Activated T-helper 1 cell treated with anti-CD3 and anti-CD28 coated beads, Interleukin-2, amount 50 U/mL, for 16 hours (primary cell): Measurements from ENCODE around the gene IFIT1B.
"Not testable (repeated sequence)": the region's sequence is repeated elsewhere in the genome, so short reads cannot be mapped to it uniquely, and the experiment has no call there.

ENCODE experiments used
- DNase-seq, 2 donors: peaks; one replicate each; pipeline ENCODE4 v3.0.0-alpha.2; 2020; ENCODE audit warnings: low read depth in 1 of 2, low spot score in 1 of 2

The IFIT1B gene

DNA sequence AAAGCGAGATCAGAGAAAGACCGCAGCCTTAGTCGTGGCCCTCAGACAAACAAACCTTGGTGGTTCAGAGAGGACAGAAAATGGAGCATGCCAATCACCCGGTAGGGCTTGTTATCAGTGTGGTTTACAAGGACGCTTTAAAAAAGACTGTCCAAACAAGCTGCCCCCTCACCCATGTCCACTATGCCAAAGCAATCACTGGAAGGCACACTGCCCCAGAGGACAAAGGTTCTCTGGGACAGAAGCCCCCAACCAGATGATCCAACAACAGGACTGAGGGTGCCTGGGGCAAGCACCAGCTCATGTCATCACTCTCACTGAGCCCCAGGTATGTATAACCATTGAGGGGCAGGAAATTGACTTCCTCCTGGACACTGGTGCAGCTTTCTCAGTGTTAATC is 31.4 kb downstream of the IFIT1B start:
- DNase-seq, result not testable (repeated sequence)

DNA sequence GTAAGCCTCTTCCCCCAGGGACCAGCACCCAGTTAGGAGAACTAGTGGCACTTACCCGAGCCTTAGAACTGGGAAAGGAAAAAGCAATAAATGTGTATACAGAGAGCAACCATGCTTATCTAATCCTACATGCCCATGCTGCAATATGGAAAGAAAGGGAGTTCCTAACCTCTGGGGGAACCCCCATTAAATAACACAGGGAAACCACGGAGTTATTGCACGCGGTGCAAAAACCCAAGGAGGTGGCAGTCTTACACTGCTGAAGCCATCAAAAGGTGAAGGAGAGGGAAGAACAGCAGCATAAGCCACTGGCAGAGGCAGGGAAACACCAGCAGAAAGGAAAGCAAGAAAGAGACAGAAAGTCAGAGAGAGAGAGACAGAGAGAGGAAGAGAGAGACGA is 32.7 kb downstream of the IFIT1B start:
- not testable (repeated sequence) for DNase-seq

DNA sequence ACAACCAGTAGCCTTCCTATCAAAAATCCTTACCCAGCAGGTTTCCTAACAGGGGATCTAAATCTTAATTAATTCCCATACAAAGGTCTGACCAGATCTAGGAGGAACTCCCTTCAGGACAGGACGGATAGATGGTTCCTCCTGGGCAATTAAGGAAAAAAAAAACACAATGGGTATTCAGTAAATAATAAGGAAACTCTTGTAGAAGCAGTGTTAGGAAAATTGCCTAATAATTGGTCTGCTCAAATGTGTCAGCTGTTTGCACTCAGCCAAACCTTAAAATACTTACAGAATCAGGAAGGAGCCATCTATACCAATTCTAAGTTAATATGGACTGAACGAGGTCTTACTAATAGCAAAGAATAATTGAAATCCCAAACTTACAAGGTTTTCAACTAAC is 33.3 kb downstream of the IFIT1B start:
- DNase-seq, result not testable (repeated sequence)

DNA sequence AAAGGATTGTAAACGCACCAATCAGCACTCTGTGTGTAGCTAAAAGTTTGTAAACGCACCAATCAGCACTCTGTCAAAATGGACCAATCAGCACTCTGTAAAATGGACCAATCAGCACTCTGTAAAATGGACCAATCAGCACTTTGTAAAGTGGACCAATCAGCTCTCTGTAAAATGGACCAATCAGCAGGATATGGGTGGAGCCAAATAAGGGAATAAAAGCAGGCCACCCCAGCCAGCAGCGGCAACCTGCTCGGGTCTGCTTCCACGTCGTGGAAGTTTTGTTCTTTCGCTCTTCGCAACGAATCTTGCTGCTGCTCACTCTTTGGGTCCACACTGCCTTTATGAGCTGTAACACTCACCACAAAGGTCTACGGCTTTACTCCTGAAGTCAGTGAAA is 34.4 kb downstream of the IFIT1B start:
- DNase-seq, result not testable (repeated sequence)

DNA sequence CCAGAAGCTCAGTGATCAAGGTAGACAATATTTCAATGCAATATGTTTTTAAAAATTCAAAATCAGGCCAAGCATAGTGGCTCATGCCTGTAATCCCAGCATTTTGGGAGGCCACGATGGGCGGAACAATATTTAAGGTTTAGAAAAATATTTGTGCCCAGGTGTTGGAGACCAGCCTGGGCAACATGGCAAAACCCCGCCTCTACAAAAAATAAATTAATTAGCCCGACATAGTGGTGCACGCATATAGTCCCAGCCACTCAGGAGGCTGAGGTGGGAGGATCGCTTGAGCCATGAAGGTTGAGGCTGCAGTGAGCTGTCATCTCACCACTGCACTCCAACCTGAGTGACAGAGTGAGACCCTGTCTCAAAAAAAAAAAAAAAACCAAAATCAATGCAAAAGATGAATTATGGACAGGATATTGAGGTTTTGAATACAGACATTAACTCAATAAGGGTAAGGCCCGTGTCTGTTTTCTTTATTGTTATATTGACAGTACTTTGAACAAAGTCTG is 35.6 kb downstream of the IFIT1B start:
- DNase-seq, result no peak

DNA sequence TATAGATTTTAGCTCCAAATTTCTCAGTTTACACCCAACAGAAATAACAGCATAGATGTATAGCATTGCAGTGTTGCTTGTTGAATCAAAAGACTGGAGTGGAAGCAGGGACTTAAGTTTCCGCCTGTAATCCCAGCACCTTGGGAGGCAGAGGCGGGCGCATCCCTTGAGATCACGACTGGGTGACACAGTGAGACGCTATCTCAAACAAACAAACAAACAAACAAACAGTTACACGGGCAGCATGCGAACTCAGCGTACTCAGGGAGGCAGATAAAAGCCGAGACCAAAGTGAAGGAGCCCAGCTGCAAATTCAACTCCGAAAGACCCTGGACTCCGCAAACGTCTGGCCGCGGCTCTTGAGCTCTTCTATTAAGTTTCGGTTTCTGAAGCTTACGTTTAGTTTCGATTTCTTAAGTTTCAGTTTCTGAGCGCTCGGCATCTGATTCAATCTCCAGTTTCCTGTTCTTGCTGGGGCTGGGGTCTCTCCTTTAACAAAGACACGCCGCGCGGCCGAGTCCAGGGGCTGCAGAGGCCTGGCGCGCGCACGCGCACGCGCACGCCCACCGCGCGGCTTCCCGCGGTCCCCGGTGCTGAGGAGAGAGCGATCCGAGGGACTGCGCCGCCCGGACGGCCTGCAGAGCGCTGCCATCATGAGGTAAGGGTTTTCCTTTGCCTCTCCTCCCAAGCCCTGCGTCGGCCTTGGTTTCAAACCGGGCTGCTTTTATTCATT is 36.5 kb downstream of the IFIT1B start, which contains the start of gene IFIT5:
Gene IFIT5 (plus strand): TSS at position 423 of the 733 bp plus-strand sequence. CDS start 231 bp downstream, at position 654.
- DNase-seq, result peak; percentile 41 to 47

DNA sequence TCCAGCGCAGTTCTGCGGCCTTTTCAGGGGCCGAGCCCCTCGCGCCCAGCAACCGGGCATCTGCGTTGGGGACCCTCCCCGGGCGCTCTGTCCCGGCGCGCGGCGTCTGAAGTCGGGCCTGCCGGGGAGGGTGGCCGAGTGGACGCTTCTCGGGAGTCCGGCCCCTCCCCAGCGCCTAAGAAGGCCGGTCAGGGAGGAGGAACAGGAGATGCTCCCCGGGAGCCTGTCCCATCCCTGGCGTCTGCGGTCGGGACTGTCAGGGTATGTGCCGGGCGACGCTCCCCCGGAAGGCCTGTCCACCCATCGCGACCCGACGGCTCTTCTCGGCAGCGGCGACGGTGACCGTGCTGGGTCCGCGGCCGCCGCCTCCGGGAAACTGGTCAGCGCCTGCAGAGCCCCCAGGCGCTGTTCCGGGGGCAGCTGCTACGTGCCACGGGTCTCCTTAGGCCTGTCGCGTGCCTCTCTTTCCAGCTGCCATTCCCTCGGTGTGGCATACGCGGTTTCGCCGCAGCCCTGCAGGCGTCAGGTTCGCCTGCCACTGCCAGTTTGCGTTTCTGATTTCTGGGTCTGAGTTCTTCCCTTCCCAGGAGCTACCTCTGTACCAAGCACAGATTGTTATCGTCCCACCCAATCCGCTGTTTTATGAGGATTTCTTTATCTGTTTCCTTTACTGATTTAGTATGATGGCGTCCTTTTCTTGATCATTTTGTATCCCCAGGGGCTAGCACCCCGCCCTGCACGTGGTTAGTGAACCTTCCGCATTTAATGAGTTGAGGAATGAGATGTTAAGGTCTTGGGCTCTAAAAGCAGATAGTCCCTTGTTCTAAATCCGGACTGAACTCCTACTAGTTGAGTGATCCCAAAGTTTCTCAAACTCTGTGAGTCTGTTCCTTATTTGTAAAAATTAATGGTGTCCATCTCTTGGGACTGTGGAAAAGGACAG is 37.3 kb downstream of the IFIT1B start:
- DNase-seq, result peak; percentile 11 to 17

DNA sequence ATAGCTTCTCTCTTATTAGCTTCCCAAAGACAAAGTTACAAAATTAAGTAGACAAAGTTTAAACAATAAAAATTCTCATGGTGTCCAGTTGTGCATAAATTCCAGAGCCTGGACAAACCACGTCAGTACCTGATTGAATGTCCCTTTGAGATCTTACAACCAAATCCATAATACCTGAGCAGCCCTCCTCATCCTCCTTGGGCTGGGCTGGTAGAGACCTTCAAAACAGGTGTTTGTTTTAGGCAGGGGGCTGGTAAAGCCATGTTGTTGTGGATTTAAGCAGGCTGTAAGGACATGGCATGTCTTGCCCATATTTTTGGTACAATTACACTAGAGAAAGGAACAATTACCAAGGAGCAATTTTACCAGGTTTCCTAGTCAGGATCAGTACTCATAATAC is 38.6 kb downstream of the IFIT1B start:
- no peak for DNase-seq

DNA sequence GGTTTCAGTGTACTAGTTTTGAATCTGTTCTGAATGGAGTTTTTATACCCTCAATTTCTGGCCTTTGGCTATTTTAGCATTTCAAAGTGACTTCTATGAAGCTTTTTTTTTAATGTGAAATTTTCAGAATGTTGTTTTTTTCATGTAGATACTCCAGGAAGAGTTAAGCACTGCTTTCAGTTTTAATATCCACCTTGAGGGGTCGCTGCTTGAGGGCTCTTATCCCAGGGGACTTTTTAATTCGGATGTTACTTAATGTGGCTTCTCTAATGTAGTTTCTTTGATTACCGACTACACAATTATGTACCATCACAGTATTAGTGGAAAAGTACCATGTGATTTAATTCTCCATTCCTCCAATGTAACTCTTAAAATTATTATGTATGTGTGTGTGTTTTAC is 41.7 kb downstream of the IFIT1B start:
- DNase-seq, result no peak

DNA sequence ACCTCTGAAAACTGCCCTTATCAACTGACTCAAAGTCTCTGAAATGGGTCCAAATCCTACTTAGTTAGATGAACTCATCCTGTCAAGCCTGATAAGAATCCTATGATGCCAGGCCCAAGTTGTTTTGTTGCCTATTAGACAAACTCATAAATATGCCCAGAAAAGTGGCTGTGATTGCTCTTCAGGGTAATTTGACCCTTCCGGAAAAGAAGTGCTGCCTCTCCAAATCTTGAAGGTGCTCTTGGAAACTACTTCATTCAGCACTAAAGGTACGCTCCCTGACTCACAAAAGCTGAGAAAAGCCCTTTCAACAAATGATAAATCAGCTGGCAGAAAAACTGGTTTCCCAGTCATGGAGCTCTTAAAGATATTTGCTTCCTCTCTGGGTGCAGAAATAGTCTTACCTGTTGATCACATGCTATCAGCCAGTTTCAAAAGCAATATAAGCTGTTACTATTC is 43.2 kb downstream of the IFIT1B start:
- no peak for DNase-seq

DNA sequence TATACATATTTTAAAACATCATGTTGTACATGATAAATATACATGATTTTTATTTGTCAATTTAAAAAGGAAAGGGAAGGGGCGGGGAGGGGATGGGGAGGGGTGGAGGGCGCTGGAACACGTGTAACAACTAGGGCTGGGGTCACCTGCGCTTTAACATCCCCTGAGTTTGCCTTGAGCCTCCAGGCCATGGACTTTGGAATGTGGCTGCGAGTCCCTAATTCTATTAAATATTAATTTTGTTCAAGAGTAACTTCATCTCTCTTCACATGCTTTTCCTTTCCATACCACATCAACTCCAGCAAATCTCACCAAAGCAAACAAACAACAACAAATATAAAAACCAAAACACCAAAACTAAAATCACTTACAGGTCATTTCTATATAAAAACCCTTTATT is 47.1 kb downstream of the IFIT1B start:
- DNase-seq, result no peak

DNA sequence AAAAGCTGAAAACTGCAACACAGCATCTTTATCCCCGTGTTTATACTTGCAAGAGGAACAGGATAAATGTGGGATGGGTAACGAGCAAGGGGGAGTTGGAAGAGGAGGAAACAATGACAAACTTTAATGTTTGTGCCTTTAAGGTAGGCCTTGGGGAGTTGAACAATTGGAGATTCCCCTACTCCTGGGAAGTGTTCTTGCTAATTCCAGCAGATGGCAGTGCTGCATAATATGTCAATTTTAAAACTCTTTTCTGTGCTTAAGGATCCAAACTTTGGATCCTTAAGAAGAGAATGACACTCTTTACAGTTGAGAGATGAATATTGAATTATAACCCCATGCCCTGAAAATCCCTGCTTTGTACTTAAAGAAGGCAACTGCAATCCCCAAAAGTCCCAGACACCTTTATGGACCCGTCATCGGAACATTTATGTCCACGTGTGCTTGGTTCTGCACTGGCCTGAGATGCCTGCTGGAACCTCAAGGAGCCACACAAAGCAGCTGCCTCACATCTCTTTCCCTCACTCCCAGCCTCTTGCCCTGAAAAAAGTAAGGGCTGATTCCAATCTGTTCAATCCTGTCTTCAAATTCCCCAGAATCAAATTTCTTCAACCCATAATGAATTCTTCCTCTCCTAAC is 48.5 kb downstream of the IFIT1B start:
- no peak for DNase-seq

DNA sequence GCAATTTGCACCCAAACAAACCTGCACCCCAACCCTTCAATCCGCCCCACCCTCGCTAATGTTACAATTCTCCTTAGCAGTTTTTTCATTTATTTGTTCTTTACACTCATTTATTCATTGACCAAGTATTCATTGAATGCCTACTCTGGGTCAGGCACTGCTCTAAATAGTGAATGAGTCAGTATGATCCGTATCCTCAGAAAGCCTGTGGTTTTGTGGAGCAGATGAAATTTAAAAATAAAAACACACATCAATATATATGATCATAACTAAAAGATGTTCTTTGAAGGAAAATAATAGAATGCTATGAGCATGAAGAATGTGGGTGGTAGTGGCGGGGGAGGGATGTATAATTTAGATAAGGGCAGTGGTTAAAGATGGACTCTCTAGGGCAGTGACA is 49.8 kb downstream of the IFIT1B start:
- DNase-seq, result no peak

DNA sequence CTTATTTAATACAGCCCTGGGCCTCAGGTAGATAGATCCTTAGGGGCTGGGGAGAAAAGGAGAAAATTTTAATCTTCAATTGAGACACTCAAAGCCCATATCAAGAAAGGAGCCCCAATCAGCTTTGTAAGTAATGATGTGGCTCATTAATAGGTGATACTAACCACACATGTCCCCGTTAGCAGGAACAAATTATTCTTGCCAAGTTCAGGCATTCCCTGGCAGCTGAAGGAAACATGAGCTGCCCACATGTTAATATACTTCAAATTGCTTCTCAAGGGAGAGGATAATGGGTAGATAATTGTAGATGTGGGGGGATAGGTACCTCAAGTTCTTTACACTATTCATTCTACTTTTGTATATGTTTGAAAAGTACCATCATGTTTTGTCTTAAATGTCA is 51.0 kb downstream of the IFIT1B start:
- DNase-seq, result no peak

DNA sequence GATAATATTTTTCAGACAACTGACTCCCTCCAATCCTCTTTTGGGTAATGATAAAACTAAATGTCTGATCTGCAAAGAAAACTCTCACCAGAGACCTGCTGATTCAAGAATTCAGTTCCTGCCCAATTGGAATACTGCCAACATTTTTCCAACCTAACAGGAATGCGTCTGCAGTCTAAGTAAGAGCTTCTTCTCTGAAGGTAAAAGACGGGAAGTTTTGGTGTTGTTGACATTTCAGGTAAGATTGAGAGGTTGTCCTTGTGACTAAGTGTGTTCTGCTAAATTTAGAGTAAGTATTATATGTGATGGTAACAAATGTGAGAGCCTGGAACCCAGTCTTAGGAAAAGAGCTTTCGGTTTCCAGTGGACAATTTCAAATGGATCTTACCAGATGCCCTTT is 54.1 kb downstream of the IFIT1B start:
- DNase-seq, result no peak
